Germinal center (tissue), 1 donor: ENCODE measurements around the gene NAGK.

Experiments
- DNase-seq: peaks from one replicate; pipeline ENCODE4 v3.0.0; 2012; ENCODE audit warnings: mixed read lengths, low spot score

The NAGK gene

GRCh38 chr2:71108091-71108490 is 39.6 kb downstream of the NAGK start:
- DNase-seq, result no peak

- DNase-seq, result no peak
Observed at GRCh38 chr2:71113843-71114242, 45.4 kb downstream of the NAGK start.

GRCh38 chr2:71117063-71117462 is 48.6 kb downstream of the NAGK start:
- DNase-seq, result no peak

GRCh38 chr2:71120195-71120594 is 51.7 kb downstream of the NAGK start:
- no peak for DNase-seq

GRCh38 chr2:71121479-71121878 is 53.0 kb downstream of the NAGK start:
- no peak for DNase-seq

- DNase-seq, result no peak
Observed at GRCh38 chr2:71122387-71123298, 54.2 kb downstream of the NAGK start.

- no peak for DNase-seq
Observed at GRCh38 chr2:71125506-71126294, 57.3 kb downstream of the NAGK start.

GRCh38 chr2:71126957-71127356 is 58.5 kb downstream of the NAGK start:
- DNase-seq, result no peak
